GM19193 (cell line): Measurements from ENCODE around the gene EFNA4.

Experiments used
- POLR2A ChIP-seq: IDR thresholded peaks from 4 replicates; pipeline ENCODE4 v1.6.1; 2011; ENCODE audit not compliant: insufficient read depth, insufficient read length; ENCODE audit errors: extremely low read depth

EFNA4 gene

DNA sequence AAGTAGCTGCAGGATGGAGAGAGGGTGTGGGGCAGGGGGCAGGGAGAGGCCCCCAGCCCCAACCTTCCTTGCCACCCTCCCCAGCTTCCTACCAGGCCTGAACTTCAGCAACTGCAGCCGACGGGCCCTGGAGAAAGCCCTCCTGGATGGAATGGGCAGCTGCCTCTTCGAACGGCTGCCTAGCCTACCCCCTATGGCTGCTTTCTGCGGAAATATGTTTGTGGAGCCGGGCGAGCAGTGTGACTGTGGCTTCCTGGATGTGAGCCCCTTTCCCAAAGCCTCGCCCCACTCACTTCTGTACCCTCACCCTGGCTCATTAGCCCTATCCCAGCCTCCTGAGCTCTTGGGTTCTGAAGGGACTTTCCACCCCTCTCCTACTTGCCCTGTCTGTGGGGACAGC, 6.4 kb upstream of the EFNA4 start:
- no peak for TF ChIP-seq POLR2A

DNA sequence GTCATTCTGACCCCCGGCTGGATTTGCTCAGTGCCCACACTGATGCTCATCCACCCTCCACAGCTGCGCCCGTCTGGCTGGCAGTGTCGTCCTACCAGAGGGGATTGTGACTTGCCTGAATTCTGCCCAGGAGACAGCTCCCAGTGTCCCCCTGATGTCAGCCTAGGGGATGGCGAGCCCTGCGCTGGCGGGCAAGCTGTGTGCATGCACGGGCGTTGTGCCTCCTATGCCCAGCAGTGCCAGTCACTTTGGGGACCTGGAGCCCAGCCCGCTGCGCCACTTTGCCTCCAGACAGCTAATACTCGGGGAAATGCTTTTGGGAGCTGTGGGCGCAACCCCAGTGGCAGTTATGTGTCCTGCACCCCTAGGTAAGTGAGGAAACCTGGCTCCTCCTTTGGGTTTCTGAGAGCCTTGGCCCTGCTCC, 5.7 kb upstream of the EFNA4 start:
- TF ChIP-seq POLR2A = no peak

DNA sequence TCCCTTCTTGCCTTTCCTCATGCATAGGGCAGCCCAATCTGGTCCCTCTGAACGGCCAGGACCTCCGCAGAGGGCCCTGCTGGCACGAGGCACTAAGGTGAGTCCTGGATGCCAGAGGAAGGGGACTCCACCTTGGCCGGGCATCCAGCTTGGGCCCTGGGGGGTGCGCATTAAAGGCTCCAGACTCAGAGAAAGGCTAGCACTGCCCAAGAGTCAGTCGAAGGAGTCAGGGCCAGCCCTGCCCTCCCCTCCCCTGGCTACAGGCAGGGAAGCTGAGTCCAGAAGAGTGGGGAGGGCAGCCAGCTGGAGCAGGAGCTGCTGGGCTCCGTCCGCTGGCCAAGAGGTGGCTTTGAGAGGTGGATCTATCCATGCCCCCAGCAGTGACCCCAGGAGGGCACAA, 2.8 kb upstream of the EFNA4 start:
- TF ChIP-seq POLR2A = no peak

DNA sequence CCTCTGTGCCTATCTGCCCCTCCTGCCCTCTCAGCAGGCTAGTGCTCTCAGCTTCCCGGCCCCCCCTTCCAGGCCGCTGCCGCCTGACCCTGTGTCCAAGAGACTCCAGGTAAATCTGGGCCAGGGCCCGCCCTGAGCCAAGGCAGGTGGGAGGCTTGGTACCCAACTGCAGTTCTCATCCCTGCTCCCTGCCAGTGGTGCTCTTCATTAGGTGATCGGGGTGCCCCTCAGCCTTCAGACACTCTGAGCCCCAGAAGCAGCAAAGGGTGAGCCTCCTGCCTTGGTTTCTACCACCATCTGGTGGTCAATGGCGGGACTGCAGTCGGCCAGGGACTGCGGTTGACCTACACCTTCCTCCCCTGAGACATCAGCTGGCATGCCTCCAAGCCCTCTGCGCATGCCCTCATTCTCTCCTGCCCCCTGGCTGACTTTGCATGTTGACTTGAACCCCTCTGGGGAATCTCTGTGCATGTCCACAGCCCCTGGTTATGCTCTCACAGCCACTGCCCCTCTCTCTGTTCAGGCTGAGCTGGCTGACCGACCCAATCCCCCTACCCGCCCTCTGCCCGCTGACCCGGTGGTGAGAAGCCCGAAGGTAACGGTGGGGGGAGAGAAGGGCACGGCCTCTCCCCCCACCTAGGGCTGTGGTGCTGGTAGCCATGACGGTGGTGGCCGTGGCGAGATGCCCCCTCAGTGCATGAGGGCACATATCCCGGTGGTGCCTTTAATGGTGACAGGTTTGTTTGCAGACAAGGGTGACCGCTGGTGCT, 2.0 kb upstream of the EFNA4 start:
- TF ChIP-seq POLR2A = no peak

DNA sequence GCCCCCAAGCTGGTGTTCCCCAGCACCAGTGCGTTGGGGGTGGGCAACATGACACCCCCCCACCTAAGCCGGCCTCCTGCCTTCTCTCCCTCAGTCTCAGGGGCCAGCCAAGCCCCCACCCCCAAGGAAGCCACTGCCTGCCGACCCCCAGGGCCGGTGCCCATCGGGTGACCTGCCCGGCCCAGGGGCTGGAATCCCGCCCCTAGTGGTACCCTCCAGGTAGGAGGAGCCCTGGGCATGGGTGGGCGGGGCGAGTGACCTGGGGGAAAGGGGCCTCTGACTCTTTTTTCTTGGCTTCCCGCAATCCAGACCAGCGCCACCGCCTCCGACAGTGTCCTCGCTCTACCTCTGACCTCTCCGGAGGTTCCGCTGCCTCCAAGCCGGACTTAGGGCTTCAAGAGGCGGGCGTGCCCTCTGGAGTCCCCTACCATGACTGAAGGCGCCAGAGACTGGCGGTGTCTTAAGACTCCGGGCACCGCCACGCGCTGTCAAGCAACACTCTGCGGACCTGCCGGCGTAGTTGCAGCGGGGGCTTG, 1.3 kb upstream of the EFNA4 start:
- no peak for TF ChIP-seq POLR2A

DNA sequence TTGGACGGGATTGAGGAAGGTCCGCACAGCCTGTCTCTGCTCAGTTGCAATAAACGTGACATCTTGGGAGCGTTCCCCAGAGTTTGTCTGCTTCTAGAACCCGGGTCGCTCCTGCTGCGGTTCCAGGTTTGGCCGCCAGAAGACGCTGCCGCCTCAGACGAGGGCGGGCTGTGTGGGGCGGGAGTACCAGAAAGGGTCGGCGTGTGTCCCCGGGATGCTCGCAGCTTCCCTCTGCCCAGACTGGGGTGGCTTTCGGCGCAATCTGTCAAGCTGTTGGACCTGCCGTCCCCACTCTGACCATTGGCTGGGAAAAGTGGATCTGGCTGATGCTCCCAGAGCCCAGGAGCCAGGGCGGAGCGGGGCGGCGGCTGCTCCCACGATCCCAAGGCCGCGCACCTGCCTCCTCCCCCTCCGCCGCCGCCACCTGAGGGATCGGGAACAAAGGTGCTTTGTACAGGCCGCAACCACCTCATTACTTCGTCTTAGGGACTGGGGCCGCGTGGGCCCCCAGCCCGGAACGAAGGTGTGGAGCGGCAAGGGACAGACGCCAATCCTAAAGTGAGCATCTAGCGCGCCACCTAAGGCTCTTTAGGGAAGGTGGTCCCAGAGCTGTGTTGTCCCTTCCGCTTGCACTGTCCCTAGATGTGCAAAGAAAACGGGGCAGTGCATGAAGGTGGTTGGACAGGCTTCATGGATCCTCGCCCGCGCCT, 683 bp upstream of the EFNA4 start:
- no peak for TF ChIP-seq POLR2A

DNA sequence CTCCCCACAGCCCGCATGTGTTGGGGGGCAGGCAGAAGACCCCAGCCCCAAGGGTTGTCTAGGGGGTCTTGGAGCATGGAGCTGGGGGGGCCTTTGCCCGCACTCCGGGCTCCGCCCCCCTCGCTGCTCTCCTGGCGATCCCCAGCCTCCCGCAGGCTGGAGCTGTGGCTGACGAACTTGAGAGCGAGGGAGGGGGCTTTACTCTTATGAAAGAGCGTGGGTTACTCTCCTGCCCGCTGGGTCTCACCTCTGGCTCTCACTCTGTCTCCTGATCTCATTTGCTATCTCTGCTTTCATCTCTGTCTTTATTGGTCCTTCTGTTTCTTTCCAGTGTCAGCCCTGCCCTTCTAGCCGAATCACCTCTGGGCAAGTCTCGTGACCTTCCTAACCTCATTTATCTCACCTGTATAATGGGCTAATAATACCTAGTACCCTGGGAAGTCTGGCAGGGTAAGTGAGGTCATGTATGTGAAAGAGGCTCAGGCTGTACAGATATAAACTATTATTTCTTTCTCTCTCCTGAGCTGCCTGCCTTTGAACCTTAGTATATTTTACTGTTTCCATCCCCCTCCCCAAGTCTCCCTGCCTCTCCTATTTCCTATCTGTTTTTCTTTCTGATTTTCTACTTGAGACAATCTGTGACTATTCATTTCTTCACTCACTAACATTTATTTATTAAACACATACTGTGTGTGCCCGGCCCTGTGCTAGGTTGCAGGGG, 731 bp downstream of the EFNA4 start:
- TF ChIP-seq POLR2A = no peak

DNA sequence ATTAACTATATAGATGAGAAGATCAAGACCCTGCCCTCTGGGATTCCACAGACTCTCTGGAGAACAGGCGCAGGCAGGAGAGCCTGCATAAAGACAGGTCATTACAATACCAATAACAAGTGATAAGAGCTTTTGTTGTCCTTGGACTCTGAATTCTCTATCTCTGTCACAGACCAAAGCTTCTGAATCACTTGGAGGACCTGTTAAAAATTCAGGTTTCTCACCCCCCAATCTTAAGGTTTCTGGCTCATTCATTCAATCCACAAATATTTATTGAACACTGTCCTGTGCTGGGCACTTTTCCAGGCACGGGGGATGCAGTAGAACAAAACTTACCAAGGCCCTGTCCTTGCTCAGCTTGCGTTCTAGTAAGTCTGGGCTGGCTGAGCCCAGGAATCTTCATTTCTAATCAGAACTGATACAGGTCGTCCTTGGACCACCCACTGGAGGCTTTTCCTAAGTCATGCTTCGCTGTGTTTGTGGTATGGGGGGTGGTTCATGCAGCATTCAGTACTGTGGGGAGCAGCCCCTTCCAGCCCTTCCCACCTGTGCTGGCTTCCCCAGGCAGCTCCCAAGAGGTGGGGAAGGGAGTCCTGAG, 1.4 kb downstream of the EFNA4 start:
- no peak for TF ChIP-seq POLR2A

DNA sequence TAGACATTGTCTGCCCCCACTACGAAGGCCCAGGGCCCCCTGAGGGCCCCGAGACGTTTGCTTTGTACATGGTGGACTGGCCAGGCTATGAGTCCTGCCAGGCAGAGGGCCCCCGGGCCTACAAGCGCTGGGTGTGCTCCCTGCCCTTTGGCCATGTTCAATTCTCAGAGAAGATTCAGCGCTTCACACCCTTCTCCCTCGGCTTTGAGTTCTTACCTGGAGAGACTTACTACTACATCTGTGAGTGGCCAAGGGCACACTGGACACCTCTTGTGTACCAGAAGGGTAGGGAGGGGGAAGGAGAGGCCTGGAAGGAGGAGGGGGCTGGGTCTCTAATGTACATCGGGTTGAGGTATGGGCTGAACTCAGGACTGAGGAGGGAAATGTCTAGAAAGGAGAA, 3.2 kb downstream of the EFNA4 start:
- no peak for TF ChIP-seq POLR2A

DNA sequence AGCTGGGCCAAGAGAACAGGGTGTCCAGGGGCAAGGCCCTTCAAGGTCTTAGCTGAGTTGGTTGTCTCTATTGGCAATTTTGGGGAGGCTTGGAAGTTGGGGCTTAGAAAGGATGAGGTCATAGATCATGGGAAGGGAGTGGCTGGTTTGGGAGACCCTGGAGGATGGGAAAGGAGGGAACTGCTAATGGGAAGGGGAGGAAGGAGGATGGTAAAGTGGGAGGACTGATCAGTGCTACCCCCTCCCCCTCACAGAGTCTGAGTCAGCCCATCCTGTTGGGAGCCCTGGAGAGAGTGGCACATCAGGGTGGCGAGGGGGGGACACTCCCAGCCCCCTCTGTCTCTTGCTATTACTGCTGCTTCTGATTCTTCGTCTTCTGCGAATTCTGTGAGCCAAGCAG, 5.1 kb downstream of the EFNA4 start:
- TF ChIP-seq POLR2A = no peak

DNA sequence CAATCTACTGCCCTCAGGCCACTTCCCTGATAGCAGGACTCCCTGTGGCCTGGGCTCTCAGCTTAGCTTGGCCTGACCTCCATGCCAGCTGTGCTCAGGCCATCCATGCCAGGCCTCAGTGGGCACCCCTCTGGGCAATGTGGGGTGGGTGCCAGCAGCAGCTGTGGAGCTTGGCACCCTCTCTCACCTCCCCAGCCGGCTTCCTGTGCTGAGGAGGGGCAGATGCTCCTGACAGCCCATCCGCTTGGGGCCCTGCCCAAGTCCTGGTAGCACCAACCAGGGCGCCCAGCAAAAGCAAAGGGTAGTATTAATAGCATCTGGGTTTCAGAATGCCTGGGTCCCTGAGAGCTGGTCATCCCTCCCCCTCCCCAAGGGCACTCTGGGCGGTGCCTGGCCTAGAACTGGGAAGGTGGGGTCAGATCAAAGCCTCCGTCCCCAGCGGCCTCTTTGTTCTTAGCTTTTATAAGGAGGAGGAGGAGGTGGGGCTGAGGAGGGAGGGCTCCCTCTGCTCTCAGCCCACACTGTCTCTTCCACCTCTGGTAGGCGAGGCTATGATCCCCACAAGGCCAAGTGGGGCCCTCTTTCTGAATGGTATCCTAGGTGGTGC, 6.1 kb downstream of the EFNA4 start:
- TF ChIP-seq POLR2A = no peak

DNA sequence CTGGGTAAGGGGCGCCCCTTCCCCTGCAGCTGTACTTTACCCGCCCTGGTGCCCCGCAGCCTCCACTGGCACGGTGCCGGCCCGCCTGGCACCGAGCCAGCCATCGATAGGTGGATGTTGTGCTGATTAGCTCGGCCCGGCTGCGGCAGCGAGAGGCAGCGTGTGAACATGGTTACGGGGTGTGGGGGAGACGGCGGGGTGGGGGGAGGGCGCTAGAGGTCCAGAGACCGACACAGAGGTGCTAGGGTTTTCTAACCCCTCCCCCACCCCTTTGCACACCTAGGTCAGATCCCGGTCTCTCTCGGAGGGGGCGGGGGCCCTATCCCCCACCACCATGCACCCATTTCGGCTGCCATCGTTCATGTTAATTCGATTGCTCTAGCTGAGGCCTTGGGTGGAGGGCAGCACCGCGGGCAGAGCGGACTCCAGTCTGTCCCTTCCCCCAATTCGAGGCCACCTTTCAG, 6.7 kb downstream of the EFNA4 start:
- no peak for TF ChIP-seq POLR2A

DNA sequence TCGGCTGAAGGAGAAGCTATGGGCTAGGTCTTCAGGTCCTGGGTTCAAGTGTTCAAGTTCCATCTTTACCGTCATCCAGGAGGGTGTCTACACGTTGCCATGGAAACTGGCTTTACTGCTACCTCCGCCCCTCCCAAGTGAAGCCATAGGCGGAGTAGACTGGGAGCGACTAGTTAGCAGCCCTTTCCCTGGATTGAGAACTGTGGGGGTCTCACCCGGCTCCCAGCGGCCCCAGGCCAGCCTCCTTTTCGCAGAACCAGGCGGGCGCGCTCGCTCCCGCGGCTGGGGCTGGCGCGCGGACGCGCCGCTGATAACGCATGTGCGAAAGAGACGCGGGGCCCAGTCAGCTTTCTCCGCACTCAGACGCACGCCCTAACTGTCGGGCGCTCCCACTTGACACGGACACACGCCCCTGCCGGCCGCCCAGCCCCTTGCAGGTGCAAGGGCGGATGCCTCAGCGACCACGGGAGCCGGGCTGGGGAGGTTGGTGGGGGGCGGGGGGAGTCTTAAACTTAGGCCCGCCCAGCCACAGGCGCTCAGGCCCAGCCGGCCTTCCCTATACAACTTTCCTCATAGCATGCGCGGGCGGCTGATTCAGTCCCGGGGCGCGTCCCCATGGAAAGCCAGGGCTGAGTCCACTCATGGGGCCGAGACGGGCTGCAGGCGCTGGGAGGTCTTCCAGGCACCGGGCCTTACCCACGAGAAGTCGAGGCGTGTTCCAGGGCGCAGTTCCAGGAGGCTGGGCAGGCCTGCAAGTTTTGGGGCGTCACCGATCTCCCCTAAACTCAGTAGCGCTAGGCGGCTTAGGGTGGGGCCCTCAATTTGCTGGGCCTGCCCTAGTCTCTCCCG, 7.4 kb downstream of the EFNA4 start:
- no peak for TF ChIP-seq POLR2A

DNA sequence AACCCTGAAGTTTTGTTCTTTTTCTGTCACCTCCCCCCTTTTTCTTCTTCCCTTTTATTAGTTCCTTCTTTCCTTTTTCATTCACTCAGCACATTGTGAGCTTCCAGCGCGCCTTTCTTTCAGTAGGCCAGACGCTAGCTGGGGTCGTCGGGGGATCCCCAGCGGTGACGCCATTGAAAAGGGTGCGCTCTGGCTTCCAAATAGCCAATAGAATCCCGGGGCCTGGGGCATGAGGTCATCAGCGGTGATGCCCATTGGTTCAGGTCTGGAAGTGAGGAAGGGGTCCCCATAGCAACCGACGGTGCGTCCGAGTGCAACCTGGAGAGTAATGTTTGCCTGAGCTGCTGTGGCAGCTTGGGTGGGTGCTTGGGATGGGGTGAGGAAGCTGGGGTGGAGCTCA, 8.2 kb downstream of the EFNA4 start:
- no peak for TF ChIP-seq POLR2A

DNA sequence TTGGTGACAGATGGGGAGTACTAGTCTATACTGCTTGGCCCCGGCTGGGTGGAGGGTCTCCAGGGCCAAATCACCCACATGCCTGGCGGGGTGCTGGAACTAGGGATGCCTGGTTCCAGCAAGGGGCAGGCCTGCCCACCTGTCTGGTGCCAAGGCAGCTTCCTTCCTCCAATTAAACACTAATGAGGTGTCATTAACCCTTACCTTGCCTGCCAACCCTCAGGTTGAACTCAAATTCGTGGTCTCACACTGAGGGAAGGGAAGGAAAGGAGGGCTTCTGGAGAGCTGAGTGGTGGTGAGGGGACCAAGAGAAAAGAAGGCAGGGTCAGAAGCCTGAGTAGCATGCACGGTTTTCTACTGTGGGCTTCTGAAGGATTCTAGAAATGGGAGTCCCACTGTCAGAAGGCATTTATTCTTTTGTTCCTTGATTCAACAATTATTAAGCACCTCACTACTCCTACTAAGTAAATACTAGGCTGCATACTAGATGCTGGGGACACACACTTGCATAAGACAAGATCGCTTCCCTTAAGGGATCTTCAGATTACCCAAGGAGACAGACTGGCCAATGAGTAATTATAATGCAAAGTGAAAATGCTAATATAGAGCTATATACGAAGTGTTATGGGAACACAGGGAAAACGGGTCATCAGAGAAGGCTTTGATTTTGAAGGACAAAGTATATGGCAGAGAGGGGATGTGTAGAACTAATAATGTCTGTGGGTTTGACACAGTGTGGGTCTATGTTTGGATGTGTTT, 9.2 kb downstream of the EFNA4 start:
- TF ChIP-seq POLR2A = no peak
